Testis (tissue), 3 donors: ENCODE results near the gene HTR4. TPM values are rescaled to one million over a fixed set of nuclear protein-coding genes. Genes with fewer than 3 reads are reported as not detected.
A peak's percentile ranks its signal among the peaks of the same experiment; 100 is the strongest.

Experiments used
- DNase-seq: peaks from one replicate; pipeline ENCODE4 v3.0.0-alpha.2; 2019
- H3K27ac ChIP-seq, 2 donors: fragments of 200-600 bp; sonication (generic); one replicate each; pipeline ENCODE4 v1.5.1; 2019
- H3K27me3 ChIP-seq: fragments of 200-600 bp; sonication (generic); one replicate; pipeline ENCODE4 v1.5.1; 2019
- H3K36me3 ChIP-seq: fragments of 200-600 bp; sonication (generic); one replicate; pipeline ENCODE4 v1.5.1; 2017; ENCODE audit warnings: low read depth; ENCODE audit errors: missing control alignments
- H3K4me1 ChIP-seq: fragments of 200-600 bp; sonication (generic); one replicate; pipeline ENCODE4 v1.5.1; 2019
- H3K4me3 ChIP-seq, 2 donors: fragments of 200-600 bp; sonication (generic); one replicate each; pipeline ENCODE4 v1.5.1; 2017 to 2019
- H3K9me3 ChIP-seq: fragments of 200-600 bp; sonication (generic); one replicate; pipeline ENCODE4 v1.5.1; 2017
- CTCF ChIP-seq, 3 experiments: fragments of 450-650 bp in 2 of 3; fragments of 200-600 bp in 1 of 3; sonication (generic) in 1 of 3; IDR thresholded peaks; one replicate each; pipeline ENCODE4 v1.5.1; 2016 to 2019; ENCODE audit warnings: antibody characterized with exemption in 3 of 3, mild to moderate bottlenecking in 2 of 3, moderate library complexity in 1 of 3
- POLR2A ChIP-seq: fragments of 450-650 bp; IDR thresholded peaks from one replicate; pipeline ENCODE4 v1.6.1; 2017; ENCODE audit warnings: antibody characterized with exemption, mild to moderate bottlenecking, moderate library complexity
- WGBS, 2 donors: methylation state at CpG; one replicate each; pipeline ENCODE4 v1.1.5; 2018; 5-methylcytosine and 5-hydroxymethylcytosine counted together
- intact Hi-C: fragments of 100-400 bp; cut with DNase I; formaldehyde crosslinking; loops from one replicate; pipeline ENCODE4 v1.15.1; 2023; ENCODE audit warnings: low total_unique reads
- polyA plus RNA-seq: library from polyadenylated mRNA; stranded (reverse); fragments of 350-450 nt; fragmentation: Illumina TruSeq; extraction: RNeasy Lipid Tissue Mini Kit (QIAGEN cat#74804); gene quantifications from one replicate; pipeline ENCODE4 v1.2.3, GENCODE V29; 2014; ENCODE audit warnings: low read depth, low replicate concordance; ENCODE audit not compliant: insufficient read depth
- total RNA-seq, 2 donors: library from RNA; depleted of rRNA; stranded (reverse); fragments of >200 nt; gene quantifications; one replicate each; pipeline ENCODE4 v1.2.3, GENCODE V29; 2016

Gene HTR4
- total and polyA plus RNA-seq, 3 donors from 2014 or later: 0.17 to 0.63 (median 0.56) TPM

- intact Hi-C loops: no loop called here
- no peaks in the 10 kb centered on the region for H3K27me3 ChIP-seq
- WGBS, 2 donors: 68 to 84% methylated on average over 1 of the region's 1 CpG
- TF ChIP-seq POLR2A (no peak), CTCF (IDR thresholded peaks at IDR 0.05) (no peak)
- DNase-seq: no peak
- H3K36me3 ChIP-seq: no peaks in the 10 kb centered on the region
- H3K27ac ChIP-seq: no peak overlapping the region
- no peaks in the 10 kb centered on the region for H3K9me3 ChIP-seq
- no peak overlapping the region for H3K4me3 ChIP-seq
- H3K4me1 ChIP-seq: peaks cover 3% of the 10 kb centered on the region
Observed at GRCh38 chr5:148492351-148492750, 162.0 kb downstream of the HTR4 start.

- Histone ChIP-seq H3K9me3 (no peaks in the 10 kb centered on the region), H3K27ac (no peak overlapping the region), H3K4me3 (no peak overlapping the region), H3K4me1 (peaks cover 3% of the 10 kb centered on the region), H3K36me3 (no peaks in the 10 kb centered on the region), H3K27me3 (no peaks in the 10 kb centered on the region)
- DNase-seq: no peak
- WGBS, 2 donors: 79 to 82% methylated on average over 6 of the region's 6 CpGs
- TF ChIP-seq CTCF (IDR thresholded peaks at IDR 0.05) (no peak), POLR2A (no peak)
- intact Hi-C loops: no loop called here
Observed at GRCh38 chr5:148491793-148492184, 162.5 kb downstream of the HTR4 start.

- intact Hi-C loops: no loop called here
- TF ChIP-seq CTCF (IDR thresholded peaks at IDR 0.05) (no peak), POLR2A (no peak)
Observed at GRCh38 chr5:148491015-148491792, 163.1 kb downstream of the HTR4 start.

GRCh38 chr5:148488757-148489156 lies 165.6 kb downstream of the HTR4 start:
- H3K9me3 ChIP-seq: no peaks in the 10 kb centered on the region
- H3K4me1 ChIP-seq: peaks cover 3% of the 10 kb centered on the region
- DNase-seq: no peak
- H3K4me3 ChIP-seq: no peak overlapping the region
- intact Hi-C loops: no loop called here
- H3K27ac ChIP-seq: no peak overlapping the region
- 77 to 91% methylated on average over 2 of the region's 2 CpGs for WGBS, 2 donors
- no peak for TF ChIP-seq CTCF (IDR thresholded peaks at IDR 0.05)
- TF ChIP-seq POLR2A: no peak
- no peaks in the 10 kb centered on the region for H3K36me3 ChIP-seq
- no peaks in the 10 kb centered on the region for H3K27me3 ChIP-seq

More at GRCh38 chr5:148491015-148491792, 163.1 kb downstream of the HTR4 start:
- Histone ChIP-seq H3K4me3 (no peak overlapping the region), H3K36me3 (no peaks in the 10 kb centered on the region), H3K27ac (no peak overlapping the region), H3K4me1 (peaks cover 3% of the 10 kb centered on the region), H3K9me3 (no peaks in the 10 kb centered on the region), H3K27me3 (no peaks in the 10 kb centered on the region)
- peak; percentile 33 for DNase-seq
- WGBS, 2 donors: 26 to 39% methylated on average over 10 of the region's 10 CpGs

- TF ChIP-seq POLR2A: no peak
- no peak for DNase-seq
- H3K36me3 ChIP-seq: no peaks in the 10 kb centered on the region
- 87 to 92% methylated on average over 3 of the region's 3 CpGs for WGBS, 2 donors
- no peaks in the 10 kb centered on the region for H3K9me3 ChIP-seq
- no peak overlapping the region for H3K27ac ChIP-seq
- no peak overlapping the region for H3K4me3 ChIP-seq
- peaks cover 3% of the 10 kb centered on the region for H3K4me1 ChIP-seq
- intact Hi-C loops: no loop called here
- H3K27me3 ChIP-seq: no peaks in the 10 kb centered on the region
Observed at GRCh38 chr5:148486456-148486855, 167.9 kb downstream of the HTR4 start.
